ENCODE data around the gene CCDC60.
A peak's percentile ranks its signal among the peaks of the same experiment; 100 is the strongest.

The CCDC60 gene

GRCh38 chr12:119450771-119451170 is 116.2 kb downstream of the CCDC60 start:
- DNase-seq, result no peak

- no peak for DNase-seq
These were observed 122.3 kb downstream of the CCDC60 start for GRCh38 chr12:119456824-119457223.

GRCh38 chr12:119457271-119457670 is 122.7 kb downstream of the CCDC60 start:
- DNase-seq, result no peak

- no peak for DNase-seq
These were observed 125.0 kb downstream of the CCDC60 start for GRCh38 chr12:119459481-119459880.

GRCh38 chr12:119460876-119461275 is 126.3 kb downstream of the CCDC60 start:
- no peak for DNase-seq

GRCh38 chr12:119461636-119462214 is 127.2 kb downstream of the CCDC60 start:
- no peak for DNase-seq

- no peak for DNase-seq
These were observed 128.8 kb downstream of the CCDC60 start for GRCh38 chr12:119463211-119463926.

- DNase-seq, result no peak
These were observed 133.8 kb downstream of the CCDC60 start for GRCh38 chr12:119468296-119468695.

GRCh38 chr12:119475650-119476049 is 141.1 kb downstream of the CCDC60 start:
- DNase-seq, result no peak

GRCh38 chr12:119476951-119477350 is 142.4 kb downstream of the CCDC60 start:
- no peak for DNase-seq

GRCh38 chr12:119479121-119479561 is 144.6 kb downstream of the CCDC60 start:
- no peak for DNase-seq

GRCh38 chr12:119480551-119480950 is 146.0 kb downstream of the CCDC60 start:
- DNase-seq, result no peak

GRCh38 chr12:119486599-119487154 is 152.1 kb downstream of the CCDC60 start:
- DNase-seq, result no peak

- DNase-seq, result no peak
These were observed 157.3 kb downstream of the CCDC60 start for GRCh38 chr12:119491814-119492213.

GRCh38 chr12:119500209-119500608 is 165.7 kb downstream of the CCDC60 start:
- no peak for DNase-seq

- DNase-seq, result no peak
These were observed 166.5 kb downstream of the CCDC60 start for GRCh38 chr12:119501052-119501451.

- DNase-seq, result no peak
These were observed 170.5 kb downstream of the CCDC60 start for GRCh38 chr12:119505001-119505400.

GRCh38 chr12:119512772-119513497 is 178.4 kb downstream of the CCDC60 start:
- no peak for DNase-seq

- no peak for DNase-seq
These were observed 193.7 kb downstream of the CCDC60 start for GRCh38 chr12:119528241-119528640.

- DNase-seq, result no peak
These were observed 205.9 kb downstream of the CCDC60 start for GRCh38 chr12:119540476-119540875.

GRCh38 chr12:119544765-119545625 is 210.5 kb downstream of the CCDC60 start:
- peak; percentile 61 for DNase-seq

- no peak for DNase-seq
These were observed 211.8 kb downstream of the CCDC60 start for GRCh38 chr12:119546340-119546739.

GRCh38 chr12:119547001-119547400 is 212.5 kb downstream of the CCDC60 start:
- no peak for DNase-seq
